DMS153 treated with DMSO at 0.1 percent for 48 hours (cell line): ENCODE data around the gene DSC2.
"Not testable (repeated sequence)": the region's sequence is repeated elsewhere in the genome, so short reads cannot be mapped to it uniquely, and the experiment has no call there.

Experiments
- DNase-seq: peaks from one replicate; lab custom pipeline; 2025; ENCODE audit not compliant: unreplicated experiment; lab: John Stamatoyannopoulos, UW

DSC2 gene

DNA sequence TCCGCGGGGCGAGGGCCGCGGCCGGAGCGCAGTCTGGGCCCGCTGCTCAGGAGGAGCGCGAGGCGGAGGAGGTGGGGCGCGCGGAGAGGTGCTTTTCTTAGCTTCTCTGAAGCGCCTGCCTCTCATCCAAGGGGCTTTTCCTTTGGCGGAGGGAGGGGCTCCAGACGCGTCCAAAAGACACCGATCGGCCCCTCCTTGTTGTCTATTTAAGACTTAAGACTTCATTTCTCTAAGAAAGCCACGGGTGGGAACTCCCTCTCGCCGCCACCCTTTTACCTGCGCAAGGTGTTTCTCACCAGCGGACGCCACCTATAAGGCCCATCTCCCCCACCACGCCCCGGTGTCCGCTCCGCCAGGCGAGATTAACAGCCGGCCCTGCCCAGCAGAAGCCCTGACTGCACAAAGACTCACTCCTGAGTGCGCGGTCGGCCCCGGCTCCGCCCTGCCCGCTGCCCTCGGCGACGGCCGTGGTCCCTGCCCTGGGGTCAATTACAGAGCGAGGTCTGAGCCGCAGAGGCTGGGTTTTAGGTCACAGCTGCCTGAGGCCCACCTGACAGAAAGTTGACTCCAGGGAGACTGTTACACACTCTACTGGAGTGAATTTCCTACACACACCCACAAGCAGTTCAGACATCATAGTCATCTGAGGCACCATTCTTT lies at the start of gene DSC2:
Gene DSC2, minus strand, starts transcription at position 397 of the 660 bp plus-strand sequence. CDS start 450 bp downstream, outside the sequence.
- no peak for DNase-seq

GRCh38 chr18:31149351-31149750 lies 47.1 kb upstream of the DSC2 start:
- no peak for DNase-seq

DNA sequence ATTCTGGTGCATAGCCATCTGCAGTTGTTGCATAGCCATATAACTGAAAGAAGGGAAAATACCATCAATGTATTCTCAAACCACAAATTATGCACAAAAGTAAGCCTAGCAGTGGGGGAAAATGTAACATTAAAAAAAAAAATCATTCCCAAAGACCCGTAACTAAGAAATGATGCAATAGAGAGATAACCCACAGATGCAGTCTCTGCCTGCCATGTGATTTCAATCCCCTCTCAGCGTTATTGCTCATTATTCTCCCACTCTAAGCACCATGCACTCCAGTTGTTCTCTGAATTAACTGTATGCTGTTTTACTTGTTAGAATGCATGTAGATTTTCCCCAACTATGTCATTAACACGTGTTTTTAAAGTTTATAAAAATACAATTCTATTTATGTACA lies 46.4 kb upstream of the DSC2 start:
- DNase-seq: no peak

DNA sequence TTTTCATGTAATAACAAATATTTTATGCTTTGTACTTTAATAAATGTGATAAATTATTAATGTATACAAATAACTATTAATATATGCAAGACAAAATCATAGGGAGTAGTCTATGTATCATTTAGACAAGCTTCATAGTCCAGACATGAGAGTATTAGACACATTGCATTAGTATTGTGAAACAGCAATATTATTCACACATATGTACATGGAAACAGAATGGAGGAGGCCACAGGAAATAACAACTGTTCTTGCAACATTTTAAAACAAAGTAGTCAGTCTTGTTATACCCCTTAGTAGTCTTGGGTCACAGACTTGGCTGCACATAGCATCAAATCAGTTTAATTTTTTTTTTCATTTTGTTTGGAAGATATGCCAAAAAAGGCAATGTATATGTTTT lies 44.6 kb upstream of the DSC2 start:
- DNase-seq: no peak

- no peak for DNase-seq
Measured at GRCh38 chr18:31143025-31143424, 40.8 kb upstream of the DSC2 start.

- no peak for DNase-seq
Measured at GRCh38 chr18:31138709-31139108, 36.5 kb upstream of the DSC2 start.

- DNase-seq: no peak
Measured at GRCh38 chr18:31134988-31135529, 32.8 kb upstream of the DSC2 start.

- no peak for DNase-seq
Measured at GRCh38 chr18:31129398-31130115, 27.3 kb upstream of the DSC2 start.

DNA sequence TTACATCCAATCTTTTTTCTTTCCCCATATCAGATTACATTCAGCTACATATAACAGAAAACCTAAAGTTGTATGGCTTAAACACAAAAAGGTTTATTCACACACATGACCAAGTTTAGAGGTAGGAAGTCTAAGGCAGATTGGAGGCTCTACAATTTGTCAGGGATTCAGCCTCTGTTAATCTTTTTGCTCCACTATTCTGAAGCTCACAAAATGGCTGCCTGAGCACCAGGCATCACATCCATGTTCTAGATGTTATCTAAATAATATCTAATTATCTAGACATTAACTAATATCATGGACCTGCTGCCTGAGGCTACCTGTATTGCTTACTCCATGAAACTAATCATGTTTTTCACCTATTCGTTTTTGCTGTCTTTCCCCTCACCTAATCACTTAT lies 23.7 kb upstream of the DSC2 start:
- no peak for DNase-seq

DNA sequence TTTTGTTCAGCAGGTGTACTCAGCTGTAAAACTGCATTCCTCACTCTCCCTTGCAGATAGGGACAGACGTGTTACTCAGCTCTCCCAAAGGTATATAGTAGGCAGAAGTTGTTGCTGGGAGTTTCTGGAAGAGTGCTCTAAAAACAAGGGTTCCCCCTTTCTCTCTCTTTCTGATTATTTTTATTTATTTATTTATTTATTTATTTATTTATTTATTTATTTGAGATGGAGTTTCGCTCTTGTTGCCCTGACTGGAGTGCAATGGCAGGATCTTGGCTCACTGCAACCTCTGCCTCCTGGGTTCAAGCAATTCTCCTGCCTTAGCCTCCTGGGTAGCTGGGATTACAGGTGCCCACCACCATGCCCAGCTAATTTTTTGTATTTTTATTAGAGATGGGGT lies 20.9 kb upstream of the DSC2 start:
- not testable (repeated sequence) for DNase-seq

- DNase-seq: no peak
Measured at GRCh38 chr18:31120594-31120993, 18.4 kb upstream of the DSC2 start.

GRCh38 chr18:31116853-31117595 lies 14.8 kb upstream of the DSC2 start:
- DNase-seq: no peak

DNA sequence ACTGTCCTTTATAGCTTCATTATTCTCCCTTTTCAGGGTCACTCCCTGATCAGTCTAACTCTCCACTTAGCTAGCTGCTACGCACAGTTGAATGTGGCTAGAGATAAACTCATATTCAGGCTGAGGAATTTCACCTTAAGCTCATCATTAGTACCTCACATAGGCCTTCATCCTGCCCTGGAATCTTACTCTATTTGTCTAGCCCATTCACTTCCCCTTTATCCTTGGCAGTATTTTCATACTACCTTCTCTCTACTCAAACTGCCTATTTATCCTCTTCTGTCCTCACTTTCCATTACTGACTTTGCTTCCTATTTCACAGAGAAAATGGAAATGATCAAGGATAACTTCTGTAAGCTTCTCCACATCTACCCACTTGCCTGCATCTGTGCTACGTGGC lies 10.6 kb upstream of the DSC2 start:
- DNase-seq: no peak

DNA sequence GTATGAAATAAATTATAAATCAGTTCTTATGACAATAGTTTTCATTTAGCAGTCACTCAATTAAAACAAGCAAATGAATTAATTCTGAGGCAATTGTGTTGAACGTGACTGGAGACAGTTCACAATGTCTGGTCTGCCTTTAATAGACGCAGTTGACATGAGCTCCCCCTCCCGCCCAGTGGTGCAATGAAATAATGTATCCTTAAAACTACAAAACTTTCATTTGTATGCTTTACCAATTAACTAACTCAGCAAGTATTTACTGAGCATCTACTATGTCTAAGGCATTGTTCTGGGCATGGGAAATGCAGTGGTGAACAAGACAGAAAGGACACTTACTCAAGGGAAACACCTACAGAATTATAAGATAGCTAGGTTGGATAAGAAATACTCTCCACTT lies 3.5 kb upstream of the DSC2 start:
- no peak for DNase-seq

GRCh38 chr18:31104444-31104843 lies 2.2 kb upstream of the DSC2 start:
- no peak for DNase-seq

DNA sequence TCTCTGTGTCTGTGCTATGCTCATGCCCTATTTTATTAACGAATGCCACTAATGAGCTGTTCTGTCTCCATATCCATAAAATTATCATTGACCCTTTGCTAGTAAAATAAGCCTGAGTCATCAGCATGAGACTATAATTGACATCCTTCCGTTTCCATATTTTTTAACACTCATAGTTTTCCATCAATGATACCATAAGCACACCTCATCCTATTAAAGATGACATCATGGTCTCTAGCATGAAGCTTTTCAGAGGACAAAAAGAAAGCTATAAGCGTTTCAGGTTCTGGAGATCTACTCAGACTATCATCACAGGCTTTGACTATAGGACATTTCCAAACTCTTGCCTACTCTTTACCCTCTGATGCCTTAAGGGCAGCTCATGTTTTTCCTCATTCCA lies 1.2 kb upstream of the DSC2 start:
- DNase-seq: no peak

- DNase-seq: no peak
Measured at GRCh38 chr18:31102941-31103340, 720 bp upstream of the DSC2 start.

DNA sequence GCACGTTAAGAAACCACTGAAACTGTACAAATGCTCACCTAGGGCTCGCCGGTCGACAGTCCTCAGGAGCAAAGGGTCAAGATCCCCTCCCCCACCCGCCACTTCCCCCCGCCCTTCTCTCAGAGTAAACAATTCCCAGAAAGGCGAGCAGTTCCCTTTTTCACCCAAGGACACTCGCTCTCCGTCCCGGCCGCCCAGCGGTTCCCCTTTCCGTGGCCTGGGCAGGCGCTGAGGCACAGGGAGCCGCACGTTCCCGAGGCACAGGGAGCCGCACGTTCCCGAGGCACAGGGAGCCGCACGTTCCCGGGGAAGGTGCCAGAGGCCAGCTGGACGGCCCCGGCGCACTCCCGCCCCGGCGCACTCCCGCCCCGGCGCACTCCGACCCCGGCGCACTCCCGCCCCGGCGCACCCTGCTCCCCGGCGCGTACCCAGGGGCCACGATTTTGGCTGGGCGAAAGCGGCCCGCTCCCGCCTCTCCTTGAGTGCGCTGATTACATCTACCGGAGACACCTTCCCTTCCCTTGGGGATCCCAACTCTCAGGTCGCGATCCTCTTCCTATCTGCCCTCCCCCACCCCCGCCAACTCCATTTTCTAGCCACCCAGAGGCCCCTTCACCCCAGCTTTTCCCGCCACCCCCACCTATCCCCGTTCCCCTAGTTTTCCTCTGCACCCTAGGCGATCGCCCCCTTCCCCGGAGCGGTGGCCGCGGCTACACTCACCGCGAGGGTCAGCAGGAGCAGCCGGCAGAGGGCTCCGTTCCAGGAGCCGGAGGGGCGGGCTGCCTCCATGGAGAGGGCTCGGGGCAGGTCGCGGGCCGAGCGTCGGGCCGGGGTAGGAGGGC lies 817 bp downstream of the DSC2 start:
- DNase-seq: no peak

- no peak for DNase-seq
Measured at GRCh38 chr18:31100436-31101182, 1.6 kb downstream of the DSC2 start.
